ENCODE measurements around the gene SPRYD3. TPM values are rescaled to one million over a fixed set of nuclear protein-coding genes. Genes with fewer than 3 reads are reported as not detected.
A peak's percentile ranks its signal among the peaks of the same experiment; 100 is the strongest.
"Not testable (repeated sequence)": the region's sequence is repeated elsewhere in the genome, so short reads cannot be mapped to it uniquely, and the experiment has no call there.

Gene SPRYD3
- total RNA-seq, 4 donors from 2014 or later: 27.8 to 38.7 (median 34.8) TPM

DNA sequence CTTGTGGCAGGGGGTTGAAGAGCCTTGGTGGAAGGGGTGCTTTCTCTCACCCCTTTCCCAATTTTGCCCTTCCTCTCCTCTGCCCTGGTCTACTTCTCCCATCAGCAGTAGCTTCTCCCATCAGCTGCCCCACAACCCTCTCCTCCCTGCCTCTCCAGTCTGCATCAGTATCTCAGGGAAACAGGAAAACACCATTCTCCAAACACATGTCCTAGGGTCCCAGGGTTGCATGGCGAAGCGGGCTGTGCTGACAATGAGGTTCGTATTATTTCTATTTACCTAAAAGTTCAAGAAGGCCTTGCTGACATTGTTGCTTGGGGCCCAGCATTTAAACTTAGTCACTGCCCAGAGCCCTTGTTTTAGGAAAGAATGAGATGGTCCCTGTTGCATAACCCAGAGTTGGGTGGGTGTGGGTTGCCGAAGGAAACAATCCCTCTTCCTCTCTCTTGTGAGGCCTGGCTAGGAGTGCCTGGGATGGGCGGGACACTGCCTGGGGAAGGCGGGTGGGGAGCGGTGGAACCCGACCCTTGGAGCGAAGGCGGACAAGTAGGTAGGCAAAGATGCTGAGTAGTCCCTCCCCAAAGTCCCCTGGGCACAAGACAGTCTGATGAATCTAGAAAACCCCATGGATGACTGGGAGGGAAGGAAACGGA lies 17.0 kb upstream of the SPRYD3 start:
- DNase-seq: peak in 1 of 3 donors; percentile 67
- no peaks in the 10 kb centered on the region for H3K27me3 ChIP-seq
- no peaks in the 10 kb centered on the region for H3K9me3 ChIP-seq
- peak overlapping the region; percentile 61 to 88 (median 76) for H3K27ac ChIP-seq
- H3K4me1 ChIP-seq: peaks cover 0 to 27% (median 4%) of the 10 kb centered on the region in 4 donors
- H3K36me3 ChIP-seq: no peaks in the 10 kb centered on the region
- no peak for TF ChIP-seq POLR2A (IDR thresholded peaks at IDR 0.05)
- TF ChIP-seq, protein P1, sequence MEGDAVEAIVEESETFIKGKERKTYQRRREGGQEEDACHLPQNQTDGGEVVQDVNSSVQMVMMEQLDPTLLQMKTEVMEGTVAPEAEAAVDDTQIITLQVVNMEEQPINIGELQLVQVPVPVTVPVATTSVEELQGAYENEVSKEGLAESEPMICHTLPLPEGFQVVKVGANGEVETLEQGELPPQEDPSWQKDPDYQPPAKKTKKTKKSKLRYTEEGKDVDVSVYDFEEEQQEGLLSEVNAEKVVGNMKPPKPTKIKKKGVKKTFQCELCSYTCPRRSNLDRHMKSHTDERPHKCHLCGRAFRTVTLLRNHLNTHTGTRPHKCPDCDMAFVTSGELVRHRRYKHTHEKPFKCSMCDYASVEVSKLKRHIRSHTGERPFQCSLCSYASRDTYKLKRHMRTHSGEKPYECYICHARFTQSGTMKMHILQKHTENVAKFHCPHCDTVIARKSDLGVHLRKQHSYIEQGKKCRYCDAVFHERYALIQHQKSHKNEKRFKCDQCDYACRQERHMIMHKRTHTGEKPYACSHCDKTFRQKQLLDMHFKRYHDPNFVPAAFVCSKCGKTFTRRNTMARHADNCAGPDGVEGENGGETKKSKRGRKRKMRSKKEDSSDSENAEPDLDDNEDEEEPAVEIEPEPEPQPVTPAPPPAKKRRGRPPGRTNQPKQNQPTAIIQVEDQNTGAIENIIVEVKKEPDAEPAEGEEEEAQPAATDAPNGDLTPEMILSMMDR (IDR thresholded peaks at IDR 0.05): no peak
- H3K4me3 ChIP-seq: peak overlapping the region in 1 of 4 donors; percentile 62

DNA sequence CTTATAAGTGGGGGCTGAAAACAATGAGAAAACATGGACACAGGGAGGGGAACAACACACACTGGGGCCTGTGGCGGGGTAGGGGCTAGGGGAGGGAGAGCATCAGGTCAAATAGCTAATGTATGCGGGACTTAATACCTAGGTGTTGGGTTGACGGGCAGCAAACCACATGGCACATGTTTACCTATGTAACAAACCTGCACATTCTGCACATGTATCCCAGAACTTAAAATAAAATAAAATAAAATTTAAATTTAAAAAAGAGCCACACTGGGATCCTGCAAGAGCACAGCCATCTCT lies 16.4 kb upstream of the SPRYD3 start:
- not testable (repeated sequence) for H3K4me3 ChIP-seq, H3K9me3 ChIP-seq, H3K27me3 ChIP-seq, DNase-seq, H3K36me3 ChIP-seq
- peaks cover 0 to 27% (median 4%) of the 10 kb centered on the region in 4 donors for H3K4me1 ChIP-seq
- H3K27ac ChIP-seq: peak overlapping the region in 1 of 4 donors; percentile 88

GRCh38 chr12:53094796-53095595 lies 15.8 kb upstream of the SPRYD3 start:
- not testable (repeated sequence) for H3K4me3 ChIP-seq, DNase-seq, H3K27me3 ChIP-seq, H3K36me3 ChIP-seq, H3K9me3 ChIP-seq
- Histone ChIP-seq H3K27ac (peak overlapping the region in 1 of 4 donors; percentile 88), H3K4me1 (peaks cover 0 to 27% (median 4%) of the 10 kb centered on the region in 4 donors)

GRCh38 chr12:53094394-53094787 lies 15.2 kb upstream of the SPRYD3 start:
- no peak overlapping the region for H3K4me3 ChIP-seq
- peaks cover 0 to 27% (median 4%) of the 10 kb centered on the region in 4 donors for H3K4me1 ChIP-seq
- no peak for DNase-seq
- TF ChIP-seq, protein P1 (IDR thresholded peaks at IDR 0.05): no peak
- TF ChIP-seq POLR2A (IDR thresholded peaks at IDR 0.05): no peak
- H3K9me3 ChIP-seq: no peaks in the 10 kb centered on the region
- no peaks in the 10 kb centered on the region for H3K36me3 ChIP-seq
- H3K27ac ChIP-seq: peak overlapping the region in 3 of 4 donors; percentile 46 to 74 (median 65)
- H3K27me3 ChIP-seq: no peaks in the 10 kb centered on the region

GRCh38 chr12:53093777-53094393 lies 14.7 kb upstream of the SPRYD3 start:
- Histone ChIP-seq H3K27ac (peak overlapping the region; percentile 41 to 74 (median 56)), H3K9me3 (no peaks in the 10 kb centered on the region), H3K4me1 (peaks cover 0 to 24% (median 2%) of the 10 kb centered on the region in 4 donors), H3K36me3 (no peaks in the 10 kb centered on the region), H3K27me3 (no peaks in the 10 kb centered on the region), H3K4me3 (no peak overlapping the region)
- DNase-seq: no peak
- TF ChIP-seq, protein P1 (IDR thresholded peaks at IDR 0.05): no peak
- TF ChIP-seq POLR2A (IDR thresholded peaks at IDR 0.05): no peak

GRCh38 chr12:53091756-53092155 lies 12.6 kb upstream of the SPRYD3 start:
- peaks cover 0 to 3% (median 0%) of the 10 kb centered on the region in 4 donors for H3K4me1 ChIP-seq
- no peak overlapping the region for H3K4me3 ChIP-seq
- no peak for DNase-seq
- H3K27ac ChIP-seq: no peak overlapping the region
- H3K36me3 ChIP-seq: no peaks in the 10 kb centered on the region
- no peaks in the 10 kb centered on the region for H3K9me3 ChIP-seq
- H3K27me3 ChIP-seq: no peaks in the 10 kb centered on the region
- TF ChIP-seq POLR2A (IDR thresholded peaks at IDR 0.05): no peak
- TF ChIP-seq, protein P1 (IDR thresholded peaks at IDR 0.05): no peak

Measured in Peyer's patch (tissue), 4 donors.